Testis (tissue), 2 donors: Measurements from ENCODE around the gene GRAMD1A.

ENCODE experiments used
- POLR2A ChIP-seq: fragments of 450-650 bp; IDR thresholded peaks from one replicate; pipeline ENCODE4 v1.6.1; 2017; ENCODE audit warnings: antibody characterized with exemption, mild to moderate bottlenecking, moderate library complexity
- TF ChIP-seq, protein P1 (sequence below), 3 experiments: fragments of 450-650 bp in 2 of 3; fragments of 200-600 bp in 1 of 3; sonication (generic) in 1 of 3; IDR thresholded peaks; one replicate each; pipeline ENCODE4 v1.5.1; 2016 to 2019; ENCODE audit warnings: antibody characterized with exemption in 3 of 3, mild to moderate bottlenecking in 2 of 3, moderate library complexity in 1 of 3

DNA sequence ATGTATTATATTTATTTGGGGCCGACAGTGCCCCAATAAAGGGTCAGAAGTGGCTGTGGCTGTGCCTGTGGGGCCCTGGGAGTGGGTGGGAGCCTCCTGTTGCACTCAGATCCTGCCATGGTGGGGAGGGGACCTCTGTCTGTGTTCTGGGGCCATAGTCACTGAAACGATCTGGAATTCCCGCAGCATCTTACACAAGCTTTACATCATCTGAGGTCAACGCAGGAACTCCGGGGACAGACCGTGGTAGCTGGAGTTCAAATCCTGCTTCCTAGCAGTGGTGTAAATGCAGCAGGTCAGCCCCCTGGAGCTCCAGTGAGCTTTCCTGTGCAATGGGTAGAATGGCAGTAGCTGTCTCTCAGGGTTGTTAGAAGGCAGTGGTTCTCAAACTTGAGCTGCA is 26.3 kb downstream of the GRAMD1A start:
- TF ChIP-seq POLR2A, result no peak
- TF ChIP-seq, protein P1, sequence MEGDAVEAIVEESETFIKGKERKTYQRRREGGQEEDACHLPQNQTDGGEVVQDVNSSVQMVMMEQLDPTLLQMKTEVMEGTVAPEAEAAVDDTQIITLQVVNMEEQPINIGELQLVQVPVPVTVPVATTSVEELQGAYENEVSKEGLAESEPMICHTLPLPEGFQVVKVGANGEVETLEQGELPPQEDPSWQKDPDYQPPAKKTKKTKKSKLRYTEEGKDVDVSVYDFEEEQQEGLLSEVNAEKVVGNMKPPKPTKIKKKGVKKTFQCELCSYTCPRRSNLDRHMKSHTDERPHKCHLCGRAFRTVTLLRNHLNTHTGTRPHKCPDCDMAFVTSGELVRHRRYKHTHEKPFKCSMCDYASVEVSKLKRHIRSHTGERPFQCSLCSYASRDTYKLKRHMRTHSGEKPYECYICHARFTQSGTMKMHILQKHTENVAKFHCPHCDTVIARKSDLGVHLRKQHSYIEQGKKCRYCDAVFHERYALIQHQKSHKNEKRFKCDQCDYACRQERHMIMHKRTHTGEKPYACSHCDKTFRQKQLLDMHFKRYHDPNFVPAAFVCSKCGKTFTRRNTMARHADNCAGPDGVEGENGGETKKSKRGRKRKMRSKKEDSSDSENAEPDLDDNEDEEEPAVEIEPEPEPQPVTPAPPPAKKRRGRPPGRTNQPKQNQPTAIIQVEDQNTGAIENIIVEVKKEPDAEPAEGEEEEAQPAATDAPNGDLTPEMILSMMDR (IDR thresholded peaks at IDR 0.05), result no peak
